ENCODE results near the gene SCAMP1.
"Not testable (repeated sequence)": the region's sequence is repeated elsewhere in the genome, so short reads cannot be mapped to it uniquely, and the experiment has no call there.

SCAMP1 gene

GRCh38 chr5:78433972-78434371 lies 73.6 kb downstream of the SCAMP1 start:
- no peak for DNase-seq

- no peak for DNase-seq
Observed at GRCh38 chr5:78447775-78448424, 87.5 kb downstream of the SCAMP1 start.

DNA sequence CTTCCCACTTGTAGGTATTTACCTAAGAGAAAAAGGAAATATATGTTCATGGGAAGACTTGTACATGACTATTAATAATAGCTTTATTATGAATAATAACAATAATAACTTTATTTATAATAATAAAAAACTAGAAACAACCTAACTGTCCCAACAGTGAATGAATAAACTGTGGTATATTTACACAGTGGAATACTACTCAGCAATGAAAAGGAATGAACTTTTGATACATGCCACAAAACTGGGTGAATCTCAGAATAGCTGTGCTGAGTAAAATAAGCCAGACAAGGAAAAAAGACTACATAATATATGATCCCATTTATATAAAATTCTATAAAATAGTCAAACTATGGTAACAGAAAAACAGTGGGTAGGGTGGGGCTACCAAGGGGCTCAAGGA lies 88.7 kb downstream of the SCAMP1 start:
- no peak for DNase-seq

GRCh38 chr5:78457507-78457906 lies 97.1 kb downstream of the SCAMP1 start:
- not testable (repeated sequence) for DNase-seq

DNA sequence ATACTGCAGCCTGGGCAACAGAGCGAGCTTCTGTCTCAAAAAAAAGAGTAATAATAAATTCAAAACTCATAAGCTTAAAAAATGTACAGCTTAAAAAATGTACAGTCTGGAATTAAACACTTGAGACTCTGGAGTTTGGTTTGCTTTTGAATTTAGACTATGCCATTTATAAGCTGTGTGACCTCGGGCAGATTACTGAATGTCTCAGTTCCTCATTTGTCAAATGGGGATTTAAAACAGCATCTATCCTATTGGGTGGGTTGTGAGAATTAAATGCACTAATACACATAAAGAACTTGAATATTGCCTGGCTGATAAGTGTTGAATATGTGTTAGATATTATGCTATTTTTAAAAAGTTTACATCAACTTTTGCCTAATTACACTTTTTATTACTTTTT lies 98.4 kb downstream of the SCAMP1 start:
- no peak for DNase-seq

GRCh38 chr5:78467140-78467539 lies 106.7 kb downstream of the SCAMP1 start:
- DNase-seq: no peak

DNA sequence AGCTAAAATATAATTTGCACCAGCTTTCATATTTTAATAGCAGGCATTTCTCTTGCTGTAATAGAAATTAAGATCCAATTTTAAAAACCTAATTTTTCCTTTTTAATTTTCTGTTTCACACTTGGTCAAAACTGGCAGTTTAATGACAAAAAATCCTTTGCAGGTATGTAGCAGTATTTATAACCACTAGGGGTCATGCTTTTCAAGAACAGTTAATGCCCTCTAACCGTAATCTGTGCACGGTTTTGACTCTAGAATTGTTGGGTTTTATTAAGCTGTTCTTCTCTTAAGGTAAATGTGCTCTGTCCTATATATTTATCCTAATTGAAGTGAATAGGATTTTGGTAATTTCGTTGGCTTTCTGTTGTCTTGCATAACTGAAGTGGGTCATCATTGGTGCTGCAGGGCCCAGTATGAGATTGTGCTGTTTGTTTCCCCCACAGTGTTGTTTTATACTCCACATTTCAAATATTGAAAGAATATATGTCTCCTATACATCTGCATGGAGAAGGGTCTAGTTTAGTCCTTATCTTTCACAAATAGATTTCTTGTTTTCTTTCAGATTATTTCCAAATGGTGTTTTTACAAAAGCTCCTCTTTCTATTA lies 107.4 kb downstream of the SCAMP1 start:
- DNase-seq: no peak

DNA sequence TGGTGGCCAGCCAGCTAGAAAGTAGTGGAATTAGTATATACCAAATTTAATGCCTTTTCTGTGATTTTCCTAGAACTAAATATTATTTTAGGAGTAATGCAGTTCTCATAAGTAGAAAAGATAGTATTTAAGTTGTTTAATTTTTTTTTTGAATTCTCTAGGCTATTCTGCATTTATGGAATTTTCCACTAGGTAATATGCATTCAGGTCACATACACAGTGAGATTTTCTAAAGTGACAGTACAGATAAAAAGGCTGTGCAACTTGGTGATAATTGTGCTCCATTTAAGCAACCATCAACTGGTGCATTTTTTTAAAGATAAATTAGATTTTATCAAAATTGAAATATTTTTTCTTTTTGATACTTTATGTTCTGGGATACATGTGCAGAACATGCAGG lies 111.5 kb downstream of the SCAMP1 start:
- no peak for DNase-seq

GRCh38 chr5:78472469-78473106 lies 112.2 kb downstream of the SCAMP1 start:
- no peak for DNase-seq

DNA sequence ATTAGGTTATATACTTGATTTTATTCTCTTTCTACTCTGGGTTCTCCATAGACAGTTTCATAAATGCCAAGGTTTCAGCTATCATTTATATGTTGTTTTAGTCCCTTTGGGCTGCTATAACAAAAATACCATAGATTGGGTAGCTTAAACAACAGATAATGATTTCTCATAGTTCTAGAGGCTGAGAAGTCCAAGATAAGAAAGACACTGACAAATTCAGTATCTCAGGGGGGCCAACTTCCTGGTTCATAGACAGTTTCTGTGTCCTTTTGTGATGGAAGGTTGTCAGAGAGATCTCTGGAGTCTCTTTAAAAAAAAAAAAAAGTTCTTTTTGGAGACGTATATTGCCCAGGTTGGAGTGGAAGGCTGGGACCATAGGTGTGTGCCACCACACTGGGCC lies 113.3 kb downstream of the SCAMP1 start:
- DNase-seq: no peak

- no peak for DNase-seq
Observed at GRCh38 chr5:78475370-78475769, 115.0 kb downstream of the SCAMP1 start.

- no peak for DNase-seq
Observed at GRCh38 chr5:78476795-78477194, 116.4 kb downstream of the SCAMP1 start.

GRCh38 chr5:78482948-78483347 lies 122.5 kb downstream of the SCAMP1 start:
- DNase-seq: no peak

DNA sequence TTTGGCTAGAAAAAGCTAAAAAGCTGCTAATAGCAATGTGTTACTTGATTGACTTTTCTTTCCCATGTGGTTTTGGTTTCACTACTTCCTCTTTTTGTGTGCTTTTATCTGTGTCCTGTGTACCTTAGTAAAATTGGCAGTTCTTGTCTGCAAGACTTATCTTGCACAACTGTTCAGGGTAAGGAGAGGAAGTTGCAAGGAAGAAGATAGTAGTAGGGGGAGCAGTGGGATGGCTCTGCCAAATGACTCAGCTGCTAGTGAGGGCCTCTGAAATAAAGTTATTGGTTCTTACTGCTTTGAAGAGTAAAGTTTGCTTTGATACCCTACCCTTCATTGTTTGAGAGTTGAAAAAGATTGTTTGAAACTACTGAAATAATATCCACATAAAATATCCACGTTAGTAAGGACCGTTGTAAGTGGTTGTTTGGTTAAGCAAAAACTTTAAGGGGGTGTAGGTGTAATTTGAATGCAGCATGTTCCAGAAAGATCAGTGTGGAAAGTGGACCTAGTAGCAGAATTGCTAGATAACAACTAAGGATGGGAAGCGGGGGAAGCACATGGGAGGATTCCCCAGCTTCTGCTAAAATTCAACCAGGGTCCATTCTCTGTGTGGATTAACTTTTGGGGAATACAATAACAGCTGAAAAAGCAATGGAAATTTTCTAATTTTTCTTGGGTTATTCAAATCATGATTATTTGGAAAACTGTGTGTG lies 123.5 kb downstream of the SCAMP1 start:
- no peak for DNase-seq

DNA sequence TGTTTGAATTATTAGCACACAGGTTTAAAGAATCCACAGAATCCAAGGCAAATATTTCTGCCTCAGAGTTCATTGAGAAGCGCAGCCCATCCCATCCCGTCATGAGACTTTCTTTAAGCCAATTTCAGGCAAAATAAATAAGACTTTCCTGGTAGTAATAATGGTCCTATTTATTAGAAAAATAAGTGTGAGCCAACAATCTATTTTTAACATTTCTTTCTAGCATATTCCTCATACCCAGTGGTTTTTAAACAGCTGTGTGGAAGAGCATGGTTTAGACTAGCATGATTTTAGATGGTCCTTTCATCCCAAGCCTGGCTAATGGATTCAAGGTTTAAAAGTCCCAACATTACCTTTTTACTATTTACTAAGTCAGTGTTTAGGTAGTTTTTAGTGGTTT lies 125.8 kb downstream of the SCAMP1 start:
- DNase-seq: no peak

DNA sequence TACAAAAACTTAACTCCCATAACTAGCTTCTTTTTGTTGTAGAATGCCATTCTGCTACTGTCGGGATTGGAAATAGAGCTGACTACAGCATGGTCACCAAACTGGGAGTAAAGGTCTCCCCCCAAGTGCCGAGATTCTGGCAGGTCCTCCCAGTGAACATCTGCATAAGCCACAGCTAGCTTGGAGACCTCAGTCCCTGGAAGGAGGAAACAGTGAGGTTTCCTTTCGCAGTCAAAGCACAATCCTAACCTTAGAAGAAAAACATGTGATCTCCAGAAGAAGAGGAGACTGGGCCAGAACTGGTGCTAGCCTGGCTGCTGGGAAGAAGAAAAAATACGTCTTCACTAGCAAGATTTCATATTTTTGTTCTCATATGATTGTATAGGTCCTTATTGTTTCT lies 127.4 kb downstream of the SCAMP1 start:
- DNase-seq: no peak

GRCh38 chr5:78490709-78491485 lies 130.5 kb downstream of the SCAMP1 start:
- no peak for DNase-seq

DNA sequence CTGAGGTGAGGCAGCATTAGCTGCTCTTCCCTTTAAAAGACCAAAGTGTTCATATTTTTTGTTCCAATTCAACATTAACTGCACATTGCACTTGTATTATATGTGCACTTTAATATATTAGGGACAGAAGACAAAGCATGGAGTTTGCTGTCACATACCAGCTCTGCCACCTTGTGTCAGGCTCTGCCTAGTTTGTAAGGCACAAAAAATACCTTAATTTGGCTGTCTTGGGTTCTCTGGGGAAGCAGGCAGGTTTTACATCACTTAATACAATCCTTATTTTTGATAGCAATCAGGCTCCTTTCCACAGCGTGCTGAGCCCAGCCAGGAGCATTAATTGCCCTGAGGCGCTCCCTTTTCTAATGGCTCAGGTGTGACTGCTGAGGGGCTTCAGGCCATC lies 131.8 kb downstream of the SCAMP1 start:
- DNase-seq: no peak

DNA sequence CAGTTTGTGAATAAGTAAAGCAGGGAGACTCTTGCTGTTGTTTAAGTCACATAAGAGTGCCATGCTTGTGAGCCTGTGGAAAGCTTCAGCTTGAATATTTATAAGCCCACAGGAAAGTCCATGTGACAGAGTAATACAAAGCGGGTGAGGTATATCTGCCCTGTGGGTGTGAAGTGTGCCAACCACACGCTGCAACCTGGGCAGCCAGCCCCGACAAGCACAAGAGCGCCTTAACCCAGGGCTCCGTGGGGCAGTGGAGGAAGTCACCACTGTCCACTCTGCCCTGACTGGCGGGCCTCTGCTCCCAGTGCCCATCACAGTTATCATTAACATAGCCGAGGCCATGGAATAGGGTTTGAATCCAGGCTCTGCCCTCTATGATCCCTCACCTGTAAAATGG lies 132.2 kb downstream of the SCAMP1 start:
- DNase-seq: no peak

- DNase-seq: no peak
Observed at GRCh38 chr5:78495800-78496199, 135.4 kb downstream of the SCAMP1 start.

DNA sequence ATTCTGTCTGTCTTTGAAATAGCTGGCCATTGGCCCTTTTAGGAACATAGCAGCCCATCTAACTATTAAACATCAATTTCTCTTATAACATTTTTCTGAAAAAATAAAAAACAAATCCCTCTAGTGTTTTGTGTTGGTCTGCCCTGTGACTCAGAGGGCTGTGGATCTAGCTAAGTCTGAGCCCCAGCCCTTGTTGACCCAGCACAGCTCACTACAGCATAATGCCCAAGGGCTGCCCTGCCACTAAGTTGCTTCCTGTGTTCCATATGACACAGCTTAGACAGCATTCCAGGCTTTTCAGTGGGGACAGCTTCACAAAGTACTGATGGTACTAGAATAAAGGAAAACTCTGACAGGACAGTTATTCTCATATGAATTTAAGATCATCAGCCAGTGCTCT lies 136.0 kb downstream of the SCAMP1 start:
- DNase-seq: no peak

GRCh38 chr5:78497573-78498533 lies 137.4 kb downstream of the SCAMP1 start:
- DNase-seq: no peak
